Transverse colon (tissue), 4 donors: Measurements from ENCODE around the gene GON4L. TPM values are rescaled to one million over a fixed set of nuclear protein-coding genes. Genes with fewer than 3 reads are reported as not detected.
A peak's percentile ranks its signal among the peaks of the same experiment; 100 is the strongest.
"Not testable (repeated sequence)": the region's sequence is repeated elsewhere in the genome, so short reads cannot be mapped to it uniquely, and the experiment has no call there.

Experiments
- DNase-seq: peaks from one replicate; pipeline ENCODE4 v3.0.0-alpha.2; 2019
- H3K27ac ChIP-seq, 4 donors: fragments of 200-600 bp; sonication (generic); 2 replicates each; pipeline ENCODE4 v1.5.1; 2016 to 2018; ENCODE audit warnings: inconsistent platforms in 4 of 4
- H3K27me3 ChIP-seq: fragments of 200-600 bp; sonication (generic); 2 replicates; pipeline ENCODE4 v1.5.1; 2017; ENCODE audit warnings: inconsistent platforms
- H3K36me3 ChIP-seq, 4 donors: fragments of 200-600 bp; sonication (generic); 2 replicates each; pipeline ENCODE4 v1.5.1; 2017 to 2019; ENCODE audit warnings: inconsistent platforms in 4 of 4
- H3K4me1 ChIP-seq, 4 donors: fragments of 200-600 bp; sonication (generic); 2 replicates each; pipeline ENCODE4 v1.5.1; 2017 to 2020; ENCODE audit warnings: inconsistent platforms in 4 of 4
- H3K4me3 ChIP-seq, 4 donors: fragments of 200-600 bp; sonication (generic); 1 replicate in 1 of 4; 2 replicates in 3 of 4; pipeline versions ENCODE4 v1.5.1 to v1.6.1; 2017 to 2019; ENCODE audit warnings: inconsistent platforms in 4 of 4
- H3K9me3 ChIP-seq, 2 donors: fragments of 200-600 bp; sonication (generic); 2 replicates each; pipeline ENCODE4 v1.5.1; 2017 to 2019; ENCODE audit warnings: inconsistent platforms in 2 of 2
- EP300 ChIP-seq: sonication (generic); formaldehyde crosslinking; IDR thresholded peaks from one replicate; pipeline ENCODE4 v1.6.1; 2017; ENCODE audit warnings: antibody characterized with exemption, low read depth
- POLR2A ChIP-seq: fragments of 450-650 bp; IDR thresholded peaks from one replicate; pipeline ENCODE4 v1.6.1; 2016; ENCODE audit warnings: antibody characterized with exemption, mild to moderate bottlenecking, moderate library complexity
- POLR2AphosphoS5 ChIP-seq, 3 donors: sonication (generic); formaldehyde crosslinking; IDR thresholded peaks; one replicate each; pipeline ENCODE4 v1.6.1; 2016; ENCODE audit warnings: antibody characterized with exemption in 3 of 3
- WGBS, 2 donors: methylation state at CpG; one replicate each; pipeline ENCODE4 v1.1.5; 2018; ENCODE audit warnings: low coverage in 1 of 2; 5-methylcytosine and 5-hydroxymethylcytosine counted together
- in situ Hi-C, 4 donors: fragments of 200-750 bp; cut with MboI; loops; one replicate each; pipeline versions ENCODE4 v1.15.0 to v1.15.1; 2017; ENCODE audit warnings: low sequenced_read_pairs in 3 of 4, low pct_ligation_motif_present in 1 of 4, low pct_unique_long_range_greater_than_20kb in 1 of 4
- intact Hi-C: fragments of 100-400 bp; cut with DNase I; formaldehyde crosslinking; loops from one replicate; pipeline ENCODE4 v1.15.1; 2023; ENCODE audit warnings: low total_unique reads
- total RNA-seq, 4 donors: library from RNA; depleted of rRNA; stranded (reverse); fragments of >200 nt; gene quantifications; one replicate each; pipeline ENCODE4 v1.1.0, GENCODE V29; 2016
- TF ChIP-seq, protein P1 (sequence below), 5 experiments: fragments of 200-600 bp in 3 of 5; fragments of 450-650 bp in 2 of 5; sonication (generic) in 3 of 5; IDR thresholded peaks; 1 replicate in 2 of 5; 2 replicates in 3 of 5; pipeline ENCODE4 v1.5.1; 2016 to 2017; ENCODE audit warnings: antibody characterized with exemption in 5 of 5, inconsistent platforms in 3 of 5, mild to moderate bottlenecking in 2 of 5, moderate library complexity in 1 of 5

GON4L gene
- total RNA-seq, 4 donors from 2014 or later, result 36.3 to 75.6 (median 45.6) TPM

DNA sequence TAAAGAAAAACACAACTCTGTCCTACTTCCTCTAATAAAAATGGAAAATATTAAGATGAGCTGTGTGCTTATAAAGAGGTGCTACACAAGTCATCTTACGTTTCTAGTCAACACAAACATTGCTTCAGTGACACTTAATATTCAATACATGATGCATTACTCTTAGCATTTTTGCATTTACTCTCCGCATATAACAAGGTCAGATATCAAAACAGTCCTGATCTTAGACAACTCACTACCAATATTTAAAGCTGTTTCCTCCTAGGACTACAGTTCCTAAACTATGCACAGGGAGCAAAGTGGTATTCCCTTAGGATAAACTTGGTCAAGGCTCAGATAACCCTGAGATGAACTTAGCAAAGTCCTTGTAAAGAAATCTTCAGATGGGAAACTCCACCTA lies 41.9 kb upstream of the GON4L start:
- whole genome bisulfite sequencing, 2 donors, result 73 to 77% methylated on average over 2 of the region's 2 CpGs
- in situ Hi-C loops (no loop called here), intact Hi-C loops (loop anchor here (1.0 kb wide), 1 partner anchor 32 kb away; no protein-coding TSS in a partner anchor)
- Histone ChIP-seq H3K9me3 (no peaks in the 10 kb centered on the region), H3K4me3 (no peak overlapping the region), H3K36me3 (peaks cover 0 to 55% (median 22%) of the 10 kb centered on the region in 4 donors), H3K27ac (no peak overlapping the region), H3K27me3 (no peaks in the 10 kb centered on the region), H3K4me1 (peaks cover 0 to 1% (median 0%) of the 10 kb centered on the region in 4 donors)
- TF ChIP-seq POLR2AphosphoS5 (IDR thresholded peaks at IDR 0.05), result no peak
- TF ChIP-seq, protein P1, sequence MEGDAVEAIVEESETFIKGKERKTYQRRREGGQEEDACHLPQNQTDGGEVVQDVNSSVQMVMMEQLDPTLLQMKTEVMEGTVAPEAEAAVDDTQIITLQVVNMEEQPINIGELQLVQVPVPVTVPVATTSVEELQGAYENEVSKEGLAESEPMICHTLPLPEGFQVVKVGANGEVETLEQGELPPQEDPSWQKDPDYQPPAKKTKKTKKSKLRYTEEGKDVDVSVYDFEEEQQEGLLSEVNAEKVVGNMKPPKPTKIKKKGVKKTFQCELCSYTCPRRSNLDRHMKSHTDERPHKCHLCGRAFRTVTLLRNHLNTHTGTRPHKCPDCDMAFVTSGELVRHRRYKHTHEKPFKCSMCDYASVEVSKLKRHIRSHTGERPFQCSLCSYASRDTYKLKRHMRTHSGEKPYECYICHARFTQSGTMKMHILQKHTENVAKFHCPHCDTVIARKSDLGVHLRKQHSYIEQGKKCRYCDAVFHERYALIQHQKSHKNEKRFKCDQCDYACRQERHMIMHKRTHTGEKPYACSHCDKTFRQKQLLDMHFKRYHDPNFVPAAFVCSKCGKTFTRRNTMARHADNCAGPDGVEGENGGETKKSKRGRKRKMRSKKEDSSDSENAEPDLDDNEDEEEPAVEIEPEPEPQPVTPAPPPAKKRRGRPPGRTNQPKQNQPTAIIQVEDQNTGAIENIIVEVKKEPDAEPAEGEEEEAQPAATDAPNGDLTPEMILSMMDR (IDR thresholded peaks at IDR 0.05), result no peak
- no peak for TF ChIP-seq POLR2A
- TF ChIP-seq EP300, result no peak
- no peak for DNase-seq

DNA sequence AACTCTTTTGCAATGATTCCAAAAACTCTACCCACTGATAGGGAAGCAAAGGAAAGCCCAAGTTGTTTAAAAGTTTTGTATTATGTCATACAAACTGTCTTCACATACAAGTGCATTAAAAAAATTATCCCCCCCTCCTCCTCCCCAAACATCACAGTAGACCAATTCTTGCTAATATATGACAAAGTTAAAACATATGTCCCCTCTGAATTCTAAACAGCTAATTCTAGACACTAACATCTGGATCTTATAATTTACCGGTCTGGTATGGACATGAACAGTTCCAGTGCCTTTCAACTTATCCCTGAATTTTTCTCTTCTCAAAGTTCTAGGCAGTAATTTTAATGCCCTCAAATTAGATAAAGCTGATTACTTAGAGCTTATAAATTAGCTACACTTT lies 40.7 kb upstream of the GON4L start:
- Histone ChIP-seq H3K4me3 (no peak overlapping the region), H3K27me3 (no peaks in the 10 kb centered on the region), H3K9me3 (no peaks in the 10 kb centered on the region), H3K36me3 (peaks cover 0 to 43% (median 16%) of the 10 kb centered on the region in 4 donors), H3K27ac (no peak overlapping the region), H3K4me1 (peaks cover 0 to 13% (median 8%) of the 10 kb centered on the region in 4 donors)
- TF ChIP-seq POLR2AphosphoS5 (IDR thresholded peaks at IDR 0.05) (no peak), EP300 (no peak), POLR2A (no peak)
- TF ChIP-seq, protein P1 (IDR thresholded peaks at IDR 0.05), result no peak
- 91 to 92% methylated on average over 1 of the region's 1 CpG for WGBS, 2 donors
- in situ Hi-C loops (no loop called here), intact Hi-C loops (loop anchor here (1.0 kb wide), 1 partner anchor 30 kb away; no protein-coding TSS in a partner anchor)
- DNase-seq, result no peak

DNA sequence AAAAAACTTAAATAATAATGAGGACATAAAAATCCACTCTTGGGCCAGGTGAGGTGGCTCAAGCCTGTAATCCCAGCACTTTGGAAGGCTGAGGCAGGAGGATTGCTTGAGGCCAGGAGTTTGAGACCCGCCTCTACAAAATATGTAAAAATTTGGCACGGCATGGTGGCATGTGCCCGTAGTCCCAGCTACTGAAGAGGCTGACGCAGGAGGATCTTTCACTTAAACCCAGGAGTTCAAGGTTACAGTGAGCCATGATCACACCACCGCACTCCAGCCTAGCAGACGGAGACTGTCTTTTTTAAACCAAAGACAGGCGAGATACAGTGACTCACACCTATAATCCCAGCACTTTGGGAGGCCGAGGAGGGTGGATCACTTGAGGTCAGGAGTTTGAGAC lies 39.5 kb upstream of the GON4L start:
- H3K9me3 ChIP-seq, intact Hi-C loops, in situ Hi-C loops, H3K27ac ChIP-seq, H3K27me3 ChIP-seq, DNase-seq, H3K4me3 ChIP-seq: not testable (repeated sequence)
- Histone ChIP-seq H3K36me3 (peaks cover 0 to 31% (median 11%) of the 10 kb centered on the region in 4 donors), H3K4me1 (peaks cover 0 to 16% (median 10%) of the 10 kb centered on the region in 4 donors)
- 93 to 95% methylated on average over 7 to 8 of the region's 8 CpGs for WGBS, 2 donors

DNA sequence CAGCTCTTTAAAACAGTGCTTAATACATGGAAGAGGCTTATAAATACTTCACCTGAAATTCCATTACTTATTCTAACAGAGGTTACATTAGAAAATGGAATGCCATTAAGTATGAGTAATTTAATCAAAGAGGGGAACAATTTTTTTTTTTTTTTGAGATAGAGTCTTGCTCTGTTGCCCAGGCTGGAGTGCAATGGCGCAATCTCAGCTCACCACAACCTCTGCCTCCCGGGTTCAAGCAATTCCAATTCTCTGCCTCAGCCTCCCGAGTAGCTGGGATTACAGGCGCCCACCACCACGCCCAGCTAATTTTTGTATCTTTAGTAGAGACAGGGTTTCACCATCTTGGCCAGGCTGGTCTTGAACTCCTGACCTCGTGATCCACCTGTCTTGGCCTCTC lies 38.6 kb upstream of the GON4L start:
- Histone ChIP-seq H3K36me3 (peaks cover 0 to 22% (median 7%) of the 10 kb centered on the region in 4 donors), H3K4me1 (peaks cover 0 to 16% (median 10%) of the 10 kb centered on the region in 4 donors)
- intact Hi-C loops, H3K4me3 ChIP-seq, H3K27ac ChIP-seq, H3K9me3 ChIP-seq, H3K27me3 ChIP-seq, in situ Hi-C loops, DNase-seq: not testable (repeated sequence)
- WGBS, 2 donors, result 97 to 98% methylated on average over 5 to 6 of the region's 6 CpGs

DNA sequence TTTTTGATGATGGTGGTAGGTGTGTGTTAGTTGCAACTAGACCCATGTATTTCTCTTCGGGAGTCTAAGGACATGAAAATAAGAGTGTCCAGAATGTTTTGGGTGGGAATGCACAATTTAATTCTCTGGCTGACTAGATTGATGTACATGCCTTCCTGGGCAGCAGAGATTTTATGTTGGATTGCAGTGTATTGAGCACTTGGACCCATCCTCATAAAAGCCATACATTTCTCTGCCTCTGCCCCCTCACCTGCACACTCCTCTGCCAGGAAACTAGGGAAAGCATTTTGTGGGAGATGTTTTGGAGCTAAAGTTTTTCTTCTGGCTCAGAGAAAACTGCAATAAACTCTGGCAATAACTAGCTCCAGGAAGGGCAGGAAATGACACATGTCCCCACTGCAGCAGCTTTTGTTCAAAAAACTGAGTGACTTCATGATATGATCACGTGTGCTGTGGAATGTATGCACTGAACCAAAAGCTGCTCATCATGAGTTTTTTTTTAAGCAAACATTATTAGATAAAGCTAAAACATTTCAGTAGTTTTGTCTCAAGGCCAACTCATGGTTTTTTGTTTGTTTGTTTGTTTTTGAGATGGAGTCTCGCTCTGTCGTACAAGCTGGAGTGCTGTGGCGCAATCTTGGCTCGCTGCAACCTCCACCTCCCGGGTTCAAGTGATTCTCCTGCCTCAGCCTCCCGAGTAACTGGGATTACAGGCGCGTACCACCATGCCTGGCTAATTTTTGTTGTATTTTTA lies 36.6 kb upstream of the GON4L start:
- peak overlapping the region; percentile 45 to 63 (median 60) for H3K27ac ChIP-seq
- peaks cover 0 to 16% (median 10%) of the 10 kb centered on the region in 4 donors for H3K4me1 ChIP-seq
- WGBS, 2 donors, result 50 to 60% methylated on average over 9 to 10 of the region's 10 CpGs
- DNase-seq, result no peak
- intact Hi-C loops (no loop called here), in situ Hi-C loops (no loop called here)
- H3K4me3 ChIP-seq, result no peak overlapping the region
- TF ChIP-seq EP300 (no peak), POLR2AphosphoS5 (IDR thresholded peaks at IDR 0.05) (peak in 2 of 3 donors; percentile 16 to 27)
- H3K27me3 ChIP-seq, result no peaks in the 10 kb centered on the region
- H3K36me3 ChIP-seq, result peaks cover 0 to 1% (median 0%) of the 10 kb centered on the region in 4 donors
- no peaks in the 10 kb centered on the region for H3K9me3 ChIP-seq
